Neutrophil (primary cell): ENCODE results near the gene TRERF1.
A peak's percentile ranks its signal among the peaks of the same experiment; 100 is the strongest.

Experiments used
- H3K27ac ChIP-seq: fragments of 200-600 bp; sonication (generic); 2 replicates; pipeline ENCODE4 v1.5.1; 2016; ENCODE audit warnings: mild to moderate bottlenecking, moderate library complexity
- H3K27me3 ChIP-seq: fragments of 200-600 bp; sonication (generic); 2 replicates; pipeline ENCODE4 v1.6.0; 2016; ENCODE audit warnings: mild to moderate bottlenecking
- H3K36me3 ChIP-seq: fragments of 200-600 bp; sonication (generic); 2 replicates; pipeline ENCODE4 v1.5.1; 2017
- H3K4me1 ChIP-seq, 2 experiments: fragments of 200-600 bp in 1 of 2; sonication (generic) in 1 of 2; 1 replicate in 1 of 2; 2 replicates in 1 of 2; pipeline versions ENCODE4 v1.5.1 to v1.6.1; 2013 to 2016; ENCODE audit warnings: low read depth in 1 of 2, low read length in 1 of 2, mild to moderate bottlenecking in 1 of 2, moderate library complexity in 1 of 2; ENCODE audit not compliant: control insufficient read depth in 1 of 2, insufficient read depth in 1 of 2
- H3K4me3 ChIP-seq, 2 experiments: fragments of 200-600 bp in 1 of 2; sonication (generic) in 1 of 2; 1 replicate in 1 of 2; 2 replicates in 1 of 2; pipeline ENCODE4 v1.5.1; 2013 to 2016; ENCODE audit warnings: low read depth in 1 of 2, low read length in 1 of 2, mild to moderate bottlenecking in 1 of 2, moderate library complexity in 1 of 2
- H3K9me3 ChIP-seq: fragments of 200-600 bp; sonication (generic); 2 replicates; pipeline ENCODE4 v1.5.1; 2016
- TF ChIP-seq, protein P1 (sequence below): fragments of 200-600 bp; sonication (generic); IDR thresholded peaks from 2 replicates; pipeline ENCODE4 v1.5.1; 2016; ENCODE audit warnings: antibody characterized with exemption

The TRERF1 gene

DNA sequence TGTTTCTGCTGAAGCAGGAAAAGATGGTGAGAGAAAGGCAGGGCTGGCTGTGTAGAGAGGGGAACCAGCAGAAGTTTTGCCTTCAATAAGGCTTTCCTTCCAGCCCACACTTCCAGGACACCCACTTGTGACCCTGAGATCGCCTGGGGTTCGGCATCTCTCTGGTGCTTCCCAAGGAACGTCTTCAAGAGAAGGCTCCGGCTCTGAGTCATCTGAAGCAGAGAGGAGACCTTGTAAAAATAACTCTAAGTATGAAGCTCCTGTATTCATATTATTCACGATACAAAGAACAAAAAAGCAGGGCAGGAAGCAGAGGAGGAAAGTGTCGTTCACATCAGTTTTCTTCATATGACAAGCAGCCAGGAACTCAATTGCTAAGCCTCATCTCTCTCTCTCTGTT, 138.7 kb downstream of the TRERF1 start:
- Histone ChIP-seq H3K9me3 (no peaks in the 10 kb centered on the region), H3K4me3 (no peak overlapping the region), H3K27me3 (no peaks in the 10 kb centered on the region), H3K36me3 (peaks cover 5% of the 10 kb centered on the region), H3K27ac (peak overlapping the region; percentile 99), H3K4me1 (peaks cover 48 to 54% of the 10 kb centered on the region in 2 experiments)
- TF ChIP-seq, protein P1, sequence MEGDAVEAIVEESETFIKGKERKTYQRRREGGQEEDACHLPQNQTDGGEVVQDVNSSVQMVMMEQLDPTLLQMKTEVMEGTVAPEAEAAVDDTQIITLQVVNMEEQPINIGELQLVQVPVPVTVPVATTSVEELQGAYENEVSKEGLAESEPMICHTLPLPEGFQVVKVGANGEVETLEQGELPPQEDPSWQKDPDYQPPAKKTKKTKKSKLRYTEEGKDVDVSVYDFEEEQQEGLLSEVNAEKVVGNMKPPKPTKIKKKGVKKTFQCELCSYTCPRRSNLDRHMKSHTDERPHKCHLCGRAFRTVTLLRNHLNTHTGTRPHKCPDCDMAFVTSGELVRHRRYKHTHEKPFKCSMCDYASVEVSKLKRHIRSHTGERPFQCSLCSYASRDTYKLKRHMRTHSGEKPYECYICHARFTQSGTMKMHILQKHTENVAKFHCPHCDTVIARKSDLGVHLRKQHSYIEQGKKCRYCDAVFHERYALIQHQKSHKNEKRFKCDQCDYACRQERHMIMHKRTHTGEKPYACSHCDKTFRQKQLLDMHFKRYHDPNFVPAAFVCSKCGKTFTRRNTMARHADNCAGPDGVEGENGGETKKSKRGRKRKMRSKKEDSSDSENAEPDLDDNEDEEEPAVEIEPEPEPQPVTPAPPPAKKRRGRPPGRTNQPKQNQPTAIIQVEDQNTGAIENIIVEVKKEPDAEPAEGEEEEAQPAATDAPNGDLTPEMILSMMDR = no peak

GRCh38 chr6:42307141-42307470, 144.6 kb downstream of the TRERF1 start:
- peaks cover 5 to 6% of the 10 kb centered on the region in 2 experiments for H3K4me1 ChIP-seq
- TF ChIP-seq, protein P1 = no peak
- H3K27me3 ChIP-seq = no peaks in the 10 kb centered on the region
- H3K36me3 ChIP-seq = no peaks in the 10 kb centered on the region
- H3K9me3 ChIP-seq = no peaks in the 10 kb centered on the region
- H3K27ac ChIP-seq = no peak overlapping the region
- H3K4me3 ChIP-seq = no peak overlapping the region

- TF ChIP-seq, protein P1 = no peak
- Histone ChIP-seq H3K4me3 (no peak overlapping the region), H3K27ac (no peak overlapping the region), H3K36me3 (no peaks in the 10 kb centered on the region), H3K27me3 (no peaks in the 10 kb centered on the region), H3K4me1 (peaks cover 5 to 6% of the 10 kb centered on the region in 2 experiments), H3K9me3 (no peaks in the 10 kb centered on the region)
Observed at GRCh38 chr6:42306439-42307140, 145.1 kb downstream of the TRERF1 start.

DNA sequence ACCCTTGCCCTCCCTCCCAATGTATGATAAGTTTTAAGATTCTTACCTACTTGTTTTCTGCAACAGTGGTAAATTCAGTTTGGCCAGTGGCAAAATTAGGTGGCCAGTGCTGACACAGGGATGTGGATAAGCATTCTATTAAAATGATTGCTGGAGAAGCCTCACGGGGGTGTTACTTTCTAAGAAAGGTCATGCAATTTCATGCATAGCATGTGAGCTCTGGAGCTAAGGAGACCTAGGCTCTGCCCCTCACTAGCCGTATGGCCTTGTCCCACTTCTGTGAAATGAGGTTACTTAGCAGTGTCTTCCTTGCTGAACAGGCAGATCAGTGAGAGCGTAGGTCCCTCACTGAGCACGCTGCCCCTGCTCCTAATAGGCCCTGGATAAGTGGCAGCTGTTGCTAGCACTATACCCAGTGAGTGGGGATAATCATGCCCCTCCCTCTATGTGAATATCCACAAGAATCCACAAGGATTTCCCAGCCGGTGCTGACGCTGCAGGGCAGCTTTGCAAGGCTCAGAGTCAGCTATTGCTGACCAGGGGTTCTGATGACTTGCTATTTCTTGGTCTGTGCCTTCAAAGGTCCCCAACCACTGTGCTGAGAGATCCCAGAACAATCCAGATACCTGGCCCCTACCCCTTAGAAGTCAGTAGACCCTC, 147.5 kb downstream of the TRERF1 start:
- Histone ChIP-seq H3K4me3 (no peak overlapping the region), H3K27ac (peak overlapping the region; percentile 40), H3K36me3 (peaks cover 2% of the 10 kb centered on the region), H3K27me3 (no peaks in the 10 kb centered on the region), H3K9me3 (no peaks in the 10 kb centered on the region), H3K4me1 (peaks cover 5 to 6% of the 10 kb centered on the region in 2 experiments)
- TF ChIP-seq, protein P1 = no peak

DNA sequence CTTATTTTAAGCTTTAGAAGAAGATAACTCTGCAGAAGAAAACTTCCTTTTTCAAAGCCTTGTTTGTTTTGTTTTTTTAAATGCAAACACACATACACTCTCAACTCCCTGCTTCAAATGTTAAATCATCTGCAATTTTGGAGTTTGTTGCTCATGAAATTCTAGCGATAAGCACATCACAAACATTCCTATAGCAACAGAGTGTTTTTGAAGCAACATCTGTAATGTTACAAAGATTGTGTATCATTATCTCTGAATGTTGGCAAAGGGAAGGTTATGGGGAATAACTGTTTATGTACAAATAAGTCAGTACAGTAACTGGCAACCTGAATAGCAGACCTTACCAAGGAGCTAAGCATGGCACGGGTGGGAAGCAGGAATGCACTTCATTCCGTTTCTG, 149.3 kb downstream of the TRERF1 start:
- H3K4me1 ChIP-seq = no peaks in the 10 kb centered on the region
- no peaks in the 10 kb centered on the region for H3K9me3 ChIP-seq
- no peaks in the 10 kb centered on the region for H3K27me3 ChIP-seq
- no peak overlapping the region for H3K27ac ChIP-seq
- peaks cover 2% of the 10 kb centered on the region for H3K36me3 ChIP-seq
- TF ChIP-seq, protein P1 = no peak
- no peak overlapping the region for H3K4me3 ChIP-seq
